ENCODE results near the gene PCDHA6. TPM values are rescaled to one million over a fixed set of nuclear protein-coding genes. Genes with fewer than 3 reads are reported as not detected.
"Not testable (repeated sequence)": the region's sequence is repeated elsewhere in the genome, so short reads cannot be mapped to it uniquely, and the experiment has no call there.

The PCDHA6 gene, protein sequence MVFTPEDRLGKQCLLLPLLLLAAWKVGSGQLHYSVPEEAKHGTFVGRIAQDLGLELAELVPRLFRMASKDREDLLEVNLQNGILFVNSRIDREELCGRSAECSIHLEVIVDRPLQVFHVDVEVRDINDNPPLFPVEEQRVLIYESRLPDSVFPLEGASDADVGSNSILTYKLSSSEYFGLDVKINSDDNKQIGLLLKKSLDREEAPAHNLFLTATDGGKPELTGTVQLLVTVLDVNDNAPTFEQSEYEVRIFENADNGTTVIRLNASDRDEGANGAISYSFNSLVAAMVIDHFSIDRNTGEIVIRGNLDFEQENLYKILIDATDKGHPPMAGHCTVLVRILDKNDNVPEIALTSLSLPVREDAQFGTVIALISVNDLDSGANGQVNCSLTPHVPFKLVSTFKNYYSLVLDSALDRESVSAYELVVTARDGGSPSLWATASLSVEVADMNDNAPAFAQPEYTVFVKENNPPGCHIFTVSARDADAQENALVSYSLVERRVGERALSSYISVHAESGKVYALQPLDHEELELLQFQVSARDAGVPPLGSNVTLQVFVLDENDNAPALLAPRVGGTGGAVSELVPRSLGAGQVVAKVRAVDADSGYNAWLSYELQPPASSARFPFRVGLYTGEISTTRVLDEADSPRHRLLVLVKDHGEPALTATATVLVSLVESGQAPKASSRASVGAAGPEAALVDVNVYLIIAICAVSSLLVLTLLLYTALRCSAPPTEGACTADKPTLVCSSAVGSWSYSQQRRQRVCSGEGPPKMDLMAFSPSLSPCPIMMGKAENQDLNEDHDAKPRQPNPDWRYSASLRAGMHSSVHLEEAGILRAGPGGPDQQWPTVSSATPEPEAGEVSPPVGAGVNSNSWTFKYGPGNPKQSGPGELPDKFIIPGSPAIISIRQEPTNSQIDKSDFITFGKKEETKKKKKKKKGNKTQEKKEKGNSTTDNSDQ
- under 1 TPM; 0.29 to 0.47 (median 0.35) TPM for total RNA-seq
- long read RNA-seq, donor 1 = 0 reads
- long read RNA-seq, donor 2 = 0 reads

DNA sequence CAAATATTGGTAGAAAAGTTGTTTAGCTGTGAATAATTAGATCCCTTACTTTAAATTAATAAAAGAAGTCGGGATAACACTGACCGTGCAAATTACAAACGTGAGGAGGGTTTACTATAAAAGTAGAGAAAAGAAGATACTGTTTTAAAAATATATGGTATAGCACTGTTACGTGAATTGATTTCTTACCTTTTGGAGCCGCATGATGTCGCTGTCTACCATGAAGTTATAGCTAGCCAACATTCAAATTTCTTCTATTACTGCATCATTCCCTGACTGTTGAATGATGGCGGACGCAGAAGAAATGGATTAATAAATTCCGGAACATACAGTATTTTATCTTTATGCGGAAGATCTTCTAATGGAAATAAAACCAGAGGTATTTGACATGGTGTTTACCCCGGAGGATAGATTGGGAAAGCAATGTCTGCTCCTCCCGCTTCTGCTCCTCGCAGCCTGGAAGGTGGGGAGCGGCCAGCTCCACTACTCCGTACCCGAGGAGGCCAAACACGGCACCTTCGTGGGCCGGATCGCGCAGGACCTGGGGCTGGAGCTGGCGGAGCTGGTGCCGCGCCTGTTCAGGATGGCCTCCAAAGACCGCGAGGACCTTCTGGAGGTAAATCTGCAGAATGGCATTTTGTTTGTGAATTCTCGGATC lies at the start of gene PCDHA6:
TSS of gene PCDHA6 (plus strand) at position 257 of the 658 bp plus-strand sequence. CDS start at position 389, 132 bp downstream.
- Histone ChIP-seq H3K36me3 (ENCODE audit: low read depth) (no peaks in the 10 kb centered on the region), H3K4me3 (no peak within 1 kb of the TSS), H3K9me3 (peaks cover 44% of the 10 kb centered on the region), H3K4me1 (ENCODE audit: low read depth) (no peaks in the 10 kb centered on the region)
- DNase-seq (no peak), ATAC-seq (no peak)
- intact Hi-C loops (cut with DNase I, micrococcal nuclease) = no loop called here
- TF ChIP-seq, protein P1, sequence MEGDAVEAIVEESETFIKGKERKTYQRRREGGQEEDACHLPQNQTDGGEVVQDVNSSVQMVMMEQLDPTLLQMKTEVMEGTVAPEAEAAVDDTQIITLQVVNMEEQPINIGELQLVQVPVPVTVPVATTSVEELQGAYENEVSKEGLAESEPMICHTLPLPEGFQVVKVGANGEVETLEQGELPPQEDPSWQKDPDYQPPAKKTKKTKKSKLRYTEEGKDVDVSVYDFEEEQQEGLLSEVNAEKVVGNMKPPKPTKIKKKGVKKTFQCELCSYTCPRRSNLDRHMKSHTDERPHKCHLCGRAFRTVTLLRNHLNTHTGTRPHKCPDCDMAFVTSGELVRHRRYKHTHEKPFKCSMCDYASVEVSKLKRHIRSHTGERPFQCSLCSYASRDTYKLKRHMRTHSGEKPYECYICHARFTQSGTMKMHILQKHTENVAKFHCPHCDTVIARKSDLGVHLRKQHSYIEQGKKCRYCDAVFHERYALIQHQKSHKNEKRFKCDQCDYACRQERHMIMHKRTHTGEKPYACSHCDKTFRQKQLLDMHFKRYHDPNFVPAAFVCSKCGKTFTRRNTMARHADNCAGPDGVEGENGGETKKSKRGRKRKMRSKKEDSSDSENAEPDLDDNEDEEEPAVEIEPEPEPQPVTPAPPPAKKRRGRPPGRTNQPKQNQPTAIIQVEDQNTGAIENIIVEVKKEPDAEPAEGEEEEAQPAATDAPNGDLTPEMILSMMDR (IDR thresholded peaks at IDR 0.05) = no peak

DNA sequence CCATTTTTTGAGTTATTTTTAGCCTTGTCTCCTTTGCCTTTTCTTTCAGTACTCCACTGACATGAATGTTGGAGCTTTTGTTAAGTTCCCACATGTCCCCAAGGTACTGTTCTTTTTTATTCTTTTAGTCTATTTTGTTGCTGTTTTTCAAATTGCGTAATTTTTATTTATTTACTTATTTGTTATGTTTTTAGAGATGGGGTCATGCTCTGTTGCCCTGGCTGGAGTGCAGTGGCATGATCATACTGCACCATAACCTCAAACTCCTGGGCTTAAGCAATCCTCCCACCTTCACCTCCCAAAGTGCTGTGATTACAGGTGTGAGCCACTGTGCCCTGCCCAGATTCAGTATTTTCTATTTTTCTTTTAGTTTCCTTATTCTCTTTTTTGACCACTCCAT lies 47.2 kb upstream of the PCDHA6 start:
- no peaks in the 10 kb centered on the region for H3K36me3 ChIP-seq (ENCODE audit: low read depth)
- TF ChIP-seq, protein P1 (IDR thresholded peaks at IDR 0.05) = no peak
- no peak overlapping the region for H3K4me3 ChIP-seq
- no peaks in the 10 kb centered on the region for H3K4me1 ChIP-seq (ENCODE audit: low read depth)
- ATAC-seq = no peak
- peaks cover 69% of the 10 kb centered on the region for H3K9me3 ChIP-seq
- no peak for DNase-seq
- intact Hi-C loops (cut with DNase I, micrococcal nuclease) = no loop called here

DNA sequence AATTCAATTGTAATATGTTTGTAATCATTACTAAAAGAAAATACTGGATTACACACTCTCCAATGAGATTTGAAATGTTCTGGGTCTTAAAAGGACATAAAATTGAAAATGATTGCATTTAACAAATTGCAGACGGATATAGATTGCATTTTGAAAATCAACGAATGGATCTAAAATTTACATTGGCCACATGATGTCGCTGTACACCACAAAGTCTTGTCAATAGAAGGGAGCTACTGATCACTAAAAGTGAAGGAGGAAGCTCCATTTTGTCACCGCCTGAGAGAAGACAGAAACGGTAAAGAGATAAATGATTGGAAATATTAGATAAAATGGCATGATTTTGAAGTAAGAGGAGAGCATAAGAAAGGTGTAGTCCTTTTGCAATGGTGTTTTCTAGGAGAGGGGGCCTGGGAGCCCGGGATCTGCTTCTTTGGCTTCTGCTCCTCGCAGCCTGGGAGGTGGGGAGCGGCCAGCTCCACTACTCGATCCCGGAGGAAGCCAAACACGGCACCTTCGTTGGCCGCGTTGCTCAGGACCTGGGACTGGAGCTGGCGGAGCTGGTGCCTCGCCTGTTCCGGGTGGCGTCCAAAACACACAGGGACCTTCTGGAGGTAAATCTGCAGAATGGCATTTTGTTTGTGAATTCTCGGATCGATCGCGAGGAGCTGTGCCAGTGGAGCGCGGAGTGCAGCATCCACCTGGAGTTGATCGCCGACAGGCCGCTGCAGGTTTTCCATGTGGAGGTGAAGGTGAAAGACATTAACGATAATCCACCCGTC lies 41.7 kb upstream of the PCDHA6 start, which contains the start of gene PCDHA1:
TSS of gene PCDHA1 (plus strand) at position 236 of the 782 bp plus-strand sequence.
- no peak within 1 kb of the TSS for H3K4me3 ChIP-seq
- ATAC-seq = no peak
- TF ChIP-seq, protein P1 (IDR thresholded peaks at IDR 0.05) = no peak
- no peak for DNase-seq
- peaks cover 71% of the 10 kb centered on the region for H3K9me3 ChIP-seq
- no peaks in the 10 kb centered on the region for H3K4me1 ChIP-seq (ENCODE audit: low read depth)
- intact Hi-C loops (cut with DNase I, micrococcal nuclease) = no loop called here
- no peaks in the 10 kb centered on the region for H3K36me3 ChIP-seq (ENCODE audit: low read depth)

DNA sequence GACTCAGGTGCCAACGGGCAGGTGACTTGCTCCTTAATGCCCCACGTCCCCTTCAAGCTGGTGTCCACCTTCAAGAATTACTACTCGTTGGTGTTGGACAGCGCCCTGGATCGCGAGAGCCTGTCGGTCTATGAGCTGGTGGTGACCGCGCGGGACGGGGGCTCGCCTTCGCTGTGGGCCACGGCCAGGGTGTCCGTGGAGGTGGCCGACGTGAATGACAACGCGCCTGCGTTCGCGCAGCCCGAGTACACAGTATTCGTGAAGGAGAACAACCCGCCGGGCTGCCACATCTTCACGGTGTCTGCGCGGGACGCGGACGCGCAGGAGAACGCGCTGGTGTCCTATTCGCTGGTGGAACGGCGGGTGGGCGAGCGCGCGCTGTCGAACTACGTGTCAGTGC lies 40.3 kb upstream of the PCDHA6 start:
- peaks cover 59% of the 10 kb centered on the region for H3K9me3 ChIP-seq

DNA sequence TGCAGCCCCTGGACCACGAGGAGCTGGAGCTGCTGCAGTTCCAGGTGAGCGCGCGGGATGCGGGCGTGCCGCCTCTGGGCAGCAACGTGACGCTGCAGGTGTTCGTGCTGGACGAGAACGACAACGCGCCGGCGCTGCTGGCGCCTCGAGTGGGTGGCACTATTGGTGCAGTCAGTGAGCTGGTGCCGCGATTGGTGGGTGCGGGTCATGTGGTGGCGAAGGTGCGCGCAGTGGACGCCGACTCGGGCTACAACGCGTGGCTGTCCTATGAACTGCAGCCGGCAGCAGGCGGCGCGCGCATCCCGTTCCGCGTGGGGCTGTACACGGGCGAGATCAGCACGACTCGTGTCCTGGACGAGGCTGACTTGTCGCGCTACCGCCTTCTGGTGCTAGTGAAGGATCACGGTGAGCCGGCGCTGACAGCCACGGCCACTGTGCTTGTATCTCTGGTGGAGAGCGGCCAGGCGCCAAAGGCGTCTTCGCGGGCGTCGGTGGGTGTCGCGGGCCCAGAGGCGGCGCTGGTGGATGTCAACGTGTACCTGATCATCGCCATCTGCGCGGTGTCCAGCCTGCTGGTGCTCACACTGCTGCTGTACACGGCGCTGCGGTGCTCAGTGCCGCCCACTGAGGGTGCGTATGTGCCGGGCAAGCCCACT lies 39.8 kb upstream of the PCDHA6 start:
- H3K4me3 ChIP-seq; intact Hi-C loops (cut with DNase I, micrococcal nuclease); ATAC-seq; H3K4me1 ChIP-seq (ENCODE audit: low read depth); DNase-seq; H3K36me3 ChIP-seq (ENCODE audit: low read depth): not testable (repeated sequence)
- peaks cover 58% of the 10 kb centered on the region for H3K9me3 ChIP-seq

More for the DNA sequence above, 40.3 kb upstream of the PCDHA6 start:
- ATAC-seq; H3K4me3 ChIP-seq; DNase-seq; H3K36me3 ChIP-seq (ENCODE audit: low read depth); H3K4me1 ChIP-seq (ENCODE audit: low read depth); intact Hi-C loops (cut with DNase I, micrococcal nuclease): not testable (repeated sequence)

Data from mucosa of descending colon (tissue), 3 donors.